ENCODE measurements around the gene R3HDM1.

DNA sequence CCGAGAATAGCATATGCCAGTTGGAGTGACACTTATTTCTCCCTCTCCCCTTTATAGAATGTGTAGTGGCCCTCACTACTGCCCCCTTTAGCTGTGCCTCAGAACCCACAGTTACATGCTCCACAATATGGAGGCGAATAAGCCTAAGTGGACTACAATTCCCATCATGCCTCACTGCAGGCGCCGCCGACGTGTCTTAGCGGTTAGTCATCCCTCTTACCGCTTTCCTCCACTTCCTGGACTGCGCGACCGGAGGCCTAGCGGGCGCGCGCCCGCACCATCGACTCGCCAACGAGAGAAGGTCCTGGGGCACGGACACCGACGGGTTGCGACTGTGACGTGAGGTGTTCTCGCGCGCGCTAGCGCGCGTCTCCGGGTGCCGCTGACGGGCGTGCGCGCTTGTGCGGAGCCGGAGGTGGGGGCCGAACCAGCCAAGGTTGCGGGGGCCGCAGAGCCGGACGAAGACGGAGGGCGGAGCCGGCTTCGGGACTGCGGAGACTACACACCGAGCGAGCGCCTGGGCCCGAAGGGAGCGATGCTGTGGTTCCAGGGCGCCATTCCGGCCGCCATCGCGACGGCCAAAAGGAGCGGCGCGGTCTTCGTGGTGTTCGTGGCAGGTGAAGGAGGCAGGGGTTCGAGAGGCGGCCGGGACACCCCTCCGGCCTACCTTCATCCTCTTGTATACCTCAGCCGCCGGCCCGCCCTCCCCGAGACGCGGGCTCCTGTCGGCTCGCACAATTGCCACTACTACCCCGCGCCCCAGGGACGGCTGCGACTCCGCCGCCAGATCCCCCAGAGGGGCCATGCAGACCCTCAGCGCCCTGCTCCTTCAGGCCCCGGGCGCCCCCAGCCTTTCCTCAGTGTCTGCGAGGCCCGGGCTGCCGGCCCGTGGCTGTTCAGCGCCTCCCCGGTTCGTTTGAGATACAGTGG, 210.4 kb downstream of the R3HDM1 start, which contains the start of gene UBXN4:
- TF ChIP-seq, protein P1, sequence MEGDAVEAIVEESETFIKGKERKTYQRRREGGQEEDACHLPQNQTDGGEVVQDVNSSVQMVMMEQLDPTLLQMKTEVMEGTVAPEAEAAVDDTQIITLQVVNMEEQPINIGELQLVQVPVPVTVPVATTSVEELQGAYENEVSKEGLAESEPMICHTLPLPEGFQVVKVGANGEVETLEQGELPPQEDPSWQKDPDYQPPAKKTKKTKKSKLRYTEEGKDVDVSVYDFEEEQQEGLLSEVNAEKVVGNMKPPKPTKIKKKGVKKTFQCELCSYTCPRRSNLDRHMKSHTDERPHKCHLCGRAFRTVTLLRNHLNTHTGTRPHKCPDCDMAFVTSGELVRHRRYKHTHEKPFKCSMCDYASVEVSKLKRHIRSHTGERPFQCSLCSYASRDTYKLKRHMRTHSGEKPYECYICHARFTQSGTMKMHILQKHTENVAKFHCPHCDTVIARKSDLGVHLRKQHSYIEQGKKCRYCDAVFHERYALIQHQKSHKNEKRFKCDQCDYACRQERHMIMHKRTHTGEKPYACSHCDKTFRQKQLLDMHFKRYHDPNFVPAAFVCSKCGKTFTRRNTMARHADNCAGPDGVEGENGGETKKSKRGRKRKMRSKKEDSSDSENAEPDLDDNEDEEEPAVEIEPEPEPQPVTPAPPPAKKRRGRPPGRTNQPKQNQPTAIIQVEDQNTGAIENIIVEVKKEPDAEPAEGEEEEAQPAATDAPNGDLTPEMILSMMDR (IDR thresholded peaks at IDR 0.05), result peak in 1 of 4 experiments; percentile 33
- peak; percentile 96 for TF ChIP-seq POLR2AphosphoS5 (IDR thresholded peaks at IDR 0.05)
- peak; percentile 98 for TF ChIP-seq POLR2A (IDR thresholded peaks at IDR 0.05)

Data from prostate gland (tissue), 2 donors.